Epithelial cell of umbilical artery (primary cell): ENCODE data around the gene TIPIN. TPM values are rescaled to one million over a fixed set of nuclear protein-coding genes. Genes with fewer than 3 reads are reported as not detected.

Experiments
- total RNA-seq: library from RNA; depleted of rRNA; stranded (reverse); fragments of >200 nt; gene quantifications from 2 replicates; pipeline ENCODE4 v1.2.3, GENCODE V29; 2014

Gene TIPIN
- total RNA-seq, result 13.6 and 22.6 TPM in 2 replicates

GRCh38 chr15:66356359-66357236 is at the start of gene TIPIN:
TIPIN (minus strand) TSS chr15:66356685; CDS start chr15:66352947, 3,738 bp downstream.

GRCh38 chr15:66386204-66387123 is 30.0 kb upstream of the TIPIN start, which contains the start of gene MAP2K1:
MAP2K1 (plus strand) TSS chr15:66386912; CDS start chr15:66387348, 436 bp downstream.

GRCh38 chr15:66293419-66294156 is 62.9 kb downstream of the TIPIN start, which contains the start of gene DIS3L:
DIS3L (plus strand) TSS chr15:66293568; CDS start chr15:66293597, 29 bp downstream.

Other genes starting within 250 kb of the TIPIN start
- not detected in 2 replicates for gene MEGF11, start 102.9 kb downstream of the TIPIN start, total RNA-seq
- 18.8 and 24.2 TPM in 2 replicates for gene DIS3L, start 63.1 kb downstream of the TIPIN start, total RNA-seq
- gene MAP2K1, start 30.2 kb upstream of the TIPIN start, total RNA-seq, result 38.0 and 44.2 TPM in 2 replicates
- 23.1 and 48.8 TPM in 2 replicates for gene SNAPC5, start 141.1 kb upstream of the TIPIN start, total RNA-seq
- 2,214 and 4,516 TPM in 2 replicates for gene RPL4, start 148.2 kb upstream of the TIPIN start, total RNA-seq
- 32.8 and 37.4 TPM in 2 replicates for gene ZWILCH, start 148.6 kb upstream of the TIPIN start, total RNA-seq
- not detected in 2 replicates for gene LCTL, start 209.3 kb upstream of the TIPIN start, total RNA-seq